ENCODE results near the gene SIGLEC10.

SIGLEC10 gene

GRCh38 chr19:51367565-51368365 is 49.7 kb downstream of the SIGLEC10 start:
- no peak for TF ChIP-seq CTCF (IDR thresholded peaks at IDR 0.05; ENCODE audit: insufficient read depth, low read depth, low read length, missing control alignments)
- DNase-seq (ENCODE audit: low read depth), result peak; percentile 100
- H3K4me3 ChIP-seq (ENCODE audit: low read depth, low read length), result peak overlapping the region; percentile 93

DNA sequence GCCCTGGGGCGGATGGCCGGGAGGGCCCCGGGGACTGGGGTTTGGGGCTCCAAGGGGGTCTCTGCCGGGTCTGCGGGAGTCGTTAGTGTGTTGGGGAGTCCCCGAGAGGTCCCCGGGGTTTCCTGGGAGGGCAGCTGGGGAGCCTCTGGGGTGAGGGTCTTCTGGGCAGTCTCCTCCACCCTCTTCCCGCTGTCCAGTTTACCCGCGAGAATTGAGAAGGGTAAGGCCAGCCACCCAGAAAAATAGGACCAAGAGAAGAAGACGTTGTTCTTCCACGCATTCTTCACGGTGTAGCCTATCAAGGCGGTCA is 50.2 kb downstream of the SIGLEC10 start:
- peak overlapping the region; percentile 93 for H3K4me3 ChIP-seq (ENCODE audit: low read depth, low read length)
- no peak for DNase-seq (ENCODE audit: low read depth)
- TF ChIP-seq CTCF (IDR thresholded peaks at IDR 0.05; ENCODE audit: insufficient read depth, low read depth, low read length, missing control alignments), result no peak

DNA sequence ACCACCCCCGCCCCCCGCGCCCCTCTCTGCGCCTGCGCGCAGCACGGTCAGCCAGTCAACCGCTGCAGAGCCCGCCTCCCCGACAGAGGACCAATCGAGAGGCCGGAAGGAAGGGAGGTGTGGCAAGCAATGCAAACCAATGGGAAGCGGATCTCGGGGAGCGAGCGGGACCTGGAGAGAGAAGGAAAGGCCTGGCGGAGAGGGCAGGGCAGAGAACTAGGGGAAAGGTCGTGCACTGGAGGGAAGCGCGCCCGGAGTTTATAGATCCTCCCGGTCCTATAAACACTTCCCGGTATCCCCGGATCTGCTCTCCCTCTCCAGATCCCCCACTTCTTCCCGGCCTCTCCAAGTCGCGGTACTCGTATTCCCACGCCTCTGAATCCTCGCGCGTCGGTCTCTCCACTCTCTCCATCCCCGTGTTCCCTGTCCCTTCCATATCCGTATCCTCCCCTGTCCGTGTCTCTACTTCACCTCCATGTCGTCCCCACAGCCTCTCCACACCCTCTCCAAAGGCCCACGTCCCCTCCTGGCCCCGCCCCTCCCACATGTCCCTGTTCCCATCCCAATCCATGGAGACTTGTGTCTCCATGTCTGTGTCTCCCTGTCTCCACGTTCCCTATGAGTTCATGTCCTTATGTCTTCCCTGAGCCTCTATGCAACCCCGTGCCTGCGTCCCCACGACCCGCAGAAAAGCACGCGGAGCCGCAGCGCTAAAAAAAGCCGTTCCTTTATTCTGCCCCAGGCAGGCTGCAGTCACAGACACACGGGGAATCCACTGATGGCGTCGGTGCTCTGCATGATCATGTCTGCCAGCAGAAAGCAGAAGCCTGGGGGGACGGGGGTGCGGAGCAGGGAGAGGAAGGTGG is 50.8 kb downstream of the SIGLEC10 start:
- no peak for TF ChIP-seq CTCF (IDR thresholded peaks at IDR 0.05; ENCODE audit: insufficient read depth, low read depth, low read length, missing control alignments)
- DNase-seq (ENCODE audit: low read depth), result peak; percentile 98
- peak overlapping the region; percentile 93 for H3K4me3 ChIP-seq (ENCODE audit: low read depth, low read length)

GRCh38 chr19:51365965-51366388 is 51.5 kb downstream of the SIGLEC10 start, which contains the start of gene ETFB:
Gene ETFB (minus strand): TSS chr19:51366388. CDS start chr19:51366326, 62 bp downstream.
- no peak for DNase-seq (ENCODE audit: low read depth)
- TF ChIP-seq CTCF (IDR thresholded peaks at IDR 0.05; ENCODE audit: insufficient read depth, low read depth, low read length, missing control alignments), result no peak

GRCh38 chr19:51365211-51365964 is 52.1 kb downstream of the SIGLEC10 start:
- DNase-seq (ENCODE audit: low read depth), result peak; percentile 36
- H3K4me3 ChIP-seq (ENCODE audit: low read depth, low read length), result peak overlapping the region; percentile 93
- no peak for TF ChIP-seq CTCF (IDR thresholded peaks at IDR 0.05; ENCODE audit: insufficient read depth, low read depth, low read length, missing control alignments)

More at GRCh38 chr19:51365965-51366388, 51.5 kb downstream of the SIGLEC10 start, which contains the start of gene ETFB:
- peak within 1 kb of the TSS; percentile 93 for H3K4me3 ChIP-seq (ENCODE audit: low read depth, low read length)
